ENCODE data around the gene DSE.
A peak's percentile ranks its signal among the peaks of the same experiment; 100 is the strongest.

DSE gene

DNA sequence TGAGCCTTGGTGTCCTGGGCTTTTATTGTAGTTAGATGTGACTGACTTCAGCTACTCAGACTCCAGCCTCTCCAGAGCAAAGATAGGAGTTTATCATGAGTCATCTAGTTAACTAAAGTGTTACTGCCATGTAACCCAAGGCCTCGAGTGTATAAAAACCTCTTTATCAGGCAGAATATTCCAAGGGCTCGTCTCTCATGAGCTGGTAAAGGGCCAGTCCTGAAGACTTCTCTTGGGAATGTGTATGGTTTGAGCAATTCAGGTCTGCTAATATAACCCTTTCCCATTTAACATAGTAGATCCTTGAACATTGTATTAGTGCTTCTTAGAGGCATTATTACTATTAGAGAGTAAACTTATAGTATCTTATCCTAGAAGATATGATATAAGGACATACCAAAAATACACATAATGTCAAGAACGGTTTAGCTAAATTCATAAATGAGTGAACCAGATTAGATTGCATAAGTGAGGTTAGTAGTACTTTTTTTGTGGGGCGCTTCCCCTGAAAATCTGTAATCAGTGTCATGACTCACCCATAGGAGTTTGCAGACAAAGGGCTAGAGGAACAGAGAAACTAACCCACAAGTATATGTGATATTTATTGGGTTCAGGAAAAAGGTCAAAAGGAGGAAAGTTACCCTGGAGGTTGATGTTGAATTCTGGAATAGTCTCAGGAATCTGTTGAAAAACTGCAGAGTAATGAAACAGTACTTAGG, 16.0 kb downstream of the DSE start:
- DNase-seq (ENCODE audit: low read depth): no peak
- no peak overlapping the region for H3K4me3 ChIP-seq (ENCODE audit: low read depth, low read length)
- no peak for TF ChIP-seq CTCF (IDR thresholded peaks at IDR 0.05; ENCODE audit: low read depth, low read length, missing control alignments)

DNA sequence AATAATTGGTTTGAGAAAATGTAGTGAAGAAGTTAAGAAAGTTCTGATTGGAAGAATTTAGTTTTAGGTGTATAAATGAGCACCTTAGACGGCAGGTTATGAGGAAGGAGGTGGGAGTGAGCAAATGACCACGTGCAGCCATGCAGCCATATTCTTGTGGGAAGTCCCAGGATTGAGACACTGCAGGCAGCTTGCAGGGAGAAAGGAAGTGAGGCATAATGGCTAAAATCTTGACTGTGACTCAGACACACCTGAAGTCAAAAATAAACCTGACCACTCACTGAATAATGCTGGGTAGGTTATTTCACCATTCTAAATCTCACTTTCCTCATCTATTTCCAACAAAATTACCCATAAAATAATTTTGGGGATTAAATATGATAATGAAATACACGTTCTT, 16.6 kb downstream of the DSE start:
- no peak overlapping the region for H3K4me3 ChIP-seq (ENCODE audit: low read depth, low read length)
- DNase-seq (ENCODE audit: low read depth): peak; percentile 74
- TF ChIP-seq CTCF (IDR thresholded peaks at IDR 0.05; ENCODE audit: low read depth, low read length, missing control alignments): no peak

GRCh38 chr6:116388924-116389323, 18.2 kb downstream of the DSE start:
- no peak for TF ChIP-seq CTCF (IDR thresholded peaks at IDR 0.05; ENCODE audit: low read depth, low read length, missing control alignments)
- H3K4me3 ChIP-seq (ENCODE audit: low read depth, low read length): no peak overlapping the region; the same call in 1 of the 2 replicates
- no peak for DNase-seq (ENCODE audit: low read depth)

GRCh38 chr6:116389357-116389756, 18.6 kb downstream of the DSE start:
- no peak for DNase-seq (ENCODE audit: low read depth)
- no peak overlapping the region; the same call in 1 of the 2 replicates for H3K4me3 ChIP-seq (ENCODE audit: low read depth, low read length)
- TF ChIP-seq CTCF (IDR thresholded peaks at IDR 0.05; ENCODE audit: low read depth, low read length, missing control alignments): no peak

DNA sequence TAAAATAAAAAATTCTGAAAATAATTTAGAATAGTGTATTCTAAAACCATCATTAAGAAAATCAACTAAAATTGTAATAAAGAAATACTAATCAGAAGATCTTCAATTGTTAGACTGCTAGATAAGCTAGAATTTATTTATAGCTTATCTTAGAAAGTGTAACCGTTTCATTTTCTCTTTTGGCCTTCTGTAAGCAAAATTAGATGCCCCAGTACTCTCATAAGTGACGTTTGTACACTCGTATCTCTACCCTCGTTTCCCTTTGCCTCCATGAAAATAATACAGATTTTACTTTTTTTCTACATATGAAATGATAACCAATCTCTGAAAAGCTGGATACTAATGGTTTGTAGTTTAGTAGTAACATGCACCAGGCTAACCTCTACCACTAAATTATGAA, 19.8 kb downstream of the DSE start:
- no peak for DNase-seq (ENCODE audit: low read depth)
- no peak for TF ChIP-seq CTCF (IDR thresholded peaks at IDR 0.05; ENCODE audit: low read depth, low read length, missing control alignments)
- H3K4me3 ChIP-seq (ENCODE audit: low read depth, low read length): peak overlapping the region; percentile 30; the same call in 1 of the 2 replicates

- DNase-seq (ENCODE audit: low read depth): no peak
- TF ChIP-seq CTCF (IDR thresholded peaks at IDR 0.05; ENCODE audit: low read depth, low read length, missing control alignments): no peak
- peak overlapping the region; percentile 19; the same call in 1 of the 2 replicates for H3K4me3 ChIP-seq (ENCODE audit: low read depth, low read length)
These were observed 21.6 kb downstream of the DSE start for GRCh38 chr6:116392132-116393013.
